OCI-LY1 (cell line): ENCODE data around the gene CKAP2L.

Experiments used
- H2AFZ ChIP-seq: fragments of 200-600 bp; sonication (generic), shearing (Covaris generic); 2 replicates; pipeline ENCODE4 v1.6.0; 2014; ENCODE audit warnings: antibody characterized with exemption, mild to moderate bottlenecking, low read length
- H3F3A ChIP-seq: fragments of 200-600 bp; sonication (generic), shearing (Covaris generic); 2 replicates; pipeline ENCODE4 v1.6.0; 2014; ENCODE audit warnings: mild to moderate bottlenecking, antibody characterized with exemption, low read length, moderate library complexity; ENCODE audit not compliant: insufficient read depth
- H3K27ac ChIP-seq: fragments of 200-600 bp; sonication (generic); 2 replicates; pipeline ENCODE4 v1.5.1; 2014; ENCODE audit warnings: low read length, mixed run types, mild to moderate bottlenecking, low read depth; ENCODE audit not compliant: poor library complexity, severe bottlenecking
- H3K27me3 ChIP-seq: fragments of 200-600 bp; sonication (generic); 2 replicates; pipeline ENCODE4 v1.6.0; 2014; ENCODE audit warnings: antibody characterized with exemption, mild to moderate bottlenecking, low read length, moderate library complexity; ENCODE audit not compliant: insufficient read depth
- H3K36me3 ChIP-seq: fragments of 200-600 bp; sonication (generic); 2 replicates; pipeline ENCODE4 v1.6.1; 2014; ENCODE audit warnings: mild to moderate bottlenecking, antibody characterized with exemption, low read length, moderate library complexity, mixed read lengths; ENCODE audit not compliant: insufficient read depth
- H3K4me1 ChIP-seq: fragments of 200-600 bp; sonication (generic); 2 replicates; pipeline ENCODE4 v1.5.1; 2014; ENCODE audit warnings: mild to moderate bottlenecking, low read length, moderate library complexity; ENCODE audit not compliant: insufficient read depth, severe bottlenecking
- H3K4me2 ChIP-seq: fragments of 200-600 bp; sonication (generic), shearing (Covaris generic); 2 replicates; pipeline ENCODE4 v1.6.1; 2014; ENCODE audit warnings: low read length
- H3K4me3 ChIP-seq: fragments of 200-600 bp; sonication (generic); 2 replicates; pipeline ENCODE4 v1.5.1; 2014; ENCODE audit warnings: low read length, low read depth, mild to moderate bottlenecking, mixed read lengths; ENCODE audit not compliant: poor library complexity, severe bottlenecking
- H3K79me2 ChIP-seq: fragments of 200-600 bp; shearing (Covaris generic); 2 replicates; pipeline ENCODE4 v1.6.1; 2016; ENCODE audit warnings: mixed run types, low read length, mixed read lengths; ENCODE audit not compliant: insufficient read depth
- H3K9ac ChIP-seq: fragments of 200-600 bp; sonication (generic), shearing (Covaris generic); 2 replicates; pipeline ENCODE4 v1.6.1; 2014; ENCODE audit warnings: mild to moderate bottlenecking, low read length, mixed read lengths
- H3K9me2 ChIP-seq: fragments of 200-600 bp; sonication (generic), shearing (Covaris generic); 2 replicates; pipeline ENCODE4 v1.6.1; 2014; ENCODE audit warnings: low read depth, mild to moderate bottlenecking, low read length, mixed read lengths
- H3K9me3 ChIP-seq: fragments of 200-600 bp; shearing (Covaris generic); 2 replicates; pipeline ENCODE4 v1.6.1; 2014; ENCODE audit warnings: low read length, mixed read lengths
- H4K20me1 ChIP-seq: fragments of 200-600 bp; sonication (generic), shearing (Covaris generic); 2 replicates; pipeline ENCODE4 v1.6.0; 2016; ENCODE audit warnings: mild to moderate bottlenecking, low read length; ENCODE audit not compliant: insufficient read depth
- CTCF ChIP-seq: fragments of 200-600 bp; sonication (generic), shearing (Covaris generic); IDR thresholded peaks from 2 replicates; pipeline ENCODE4 v1.5.1; 2017; ENCODE audit warnings: mild to moderate bottlenecking, antibody characterized with exemption, low read length, moderate library complexity, mixed read lengths
- EZH2 ChIP-seq: fragments of 200-600 bp; sonication (generic), shearing (Covaris generic); IDR thresholded peaks from 2 replicates; pipeline ENCODE4 v1.8.0; 2017; ENCODE audit warnings: borderline replicate concordance, mixed run types, mild to moderate bottlenecking, antibody characterized with exemption, low read length, moderate library complexity, mixed read lengths

CKAP2L gene

GRCh38 chr2:112796486-112796885 lies 32.1 kb upstream of the CKAP2L start:
- TF ChIP-seq CTCF, result no peak
- TF ChIP-seq EZH2, result no peak
- Histone ChIP-seq H3K27ac (no peak overlapping the region), H3K9me3 (no peaks in the 10 kb centered on the region)

GRCh38 chr2:112795774-112796173 lies 31.4 kb upstream of the CKAP2L start:
- H3K9me3 ChIP-seq, result no peaks in the 10 kb centered on the region
- no peak overlapping the region for H2AFZ ChIP-seq
- H3K9me2 ChIP-seq, result no peaks in the 10 kb centered on the region
- H4K20me1 ChIP-seq, result no peaks in the 10 kb centered on the region
- H3K36me3 ChIP-seq, result no peaks in the 10 kb centered on the region
- no peak for TF ChIP-seq CTCF
- no peak for TF ChIP-seq EZH2
- H3K4me2 ChIP-seq, result no peak overlapping the region
- no peaks in the 10 kb centered on the region for H3F3A ChIP-seq
- H3K79me2 ChIP-seq, result no peaks in the 10 kb centered on the region
- H3K4me1 ChIP-seq, result peaks cover 12% of the 10 kb centered on the region
- no peak overlapping the region for H3K9ac ChIP-seq
- H3K4me3 ChIP-seq, result no peak overlapping the region
- H3K27ac ChIP-seq, result no peak overlapping the region
- no peaks in the 10 kb centered on the region for H3K27me3 ChIP-seq

More at GRCh38 chr2:112796486-112796885, 32.1 kb upstream of the CKAP2L start:
- Histone ChIP-seq H3K36me3 (no peaks in the 10 kb centered on the region), H3K9ac (no peak overlapping the region), H3K4me3 (no peak overlapping the region), H3K27me3 (no peaks in the 10 kb centered on the region), H2AFZ (no peak overlapping the region), H3K4me1 (peaks cover 12% of the 10 kb centered on the region), H4K20me1 (no peaks in the 10 kb centered on the region), H3K4me2 (no peak overlapping the region), H3K9me2 (no peaks in the 10 kb centered on the region), H3F3A (no peaks in the 10 kb centered on the region), H3K79me2 (no peaks in the 10 kb centered on the region)

GRCh38 chr2:112794841-112795240 lies 30.4 kb upstream of the CKAP2L start:
- H3K36me3 ChIP-seq, result no peaks in the 10 kb centered on the region
- H3K9me3 ChIP-seq, result no peaks in the 10 kb centered on the region
- H3K27ac ChIP-seq, result no peak overlapping the region
- H3K9ac ChIP-seq, result no peak overlapping the region
- no peaks in the 10 kb centered on the region for H3K27me3 ChIP-seq
- no peaks in the 10 kb centered on the region for H3K79me2 ChIP-seq
- H3K4me3 ChIP-seq, result no peak overlapping the region
- no peak overlapping the region for H3K4me2 ChIP-seq
- TF ChIP-seq EZH2 (no peak), CTCF (no peak)
- H2AFZ ChIP-seq, result no peak overlapping the region
- no peaks in the 10 kb centered on the region for H3F3A ChIP-seq
- H3K4me1 ChIP-seq, result peaks cover 12% of the 10 kb centered on the region
- H3K9me2 ChIP-seq, result no peaks in the 10 kb centered on the region
- H4K20me1 ChIP-seq, result no peaks in the 10 kb centered on the region
